ENCODE measurements around the gene ICE2.

GRCh38 chr15:60416484-60416883 is 62.5 kb downstream of the ICE2 start:
- TF ChIP-seq CTCF (IDR thresholded peaks at IDR 0.05) (no peak), POLR2AphosphoS5 (IDR thresholded peaks at IDR 0.05) (no peak), POLR2A (IDR thresholded peaks at IDR 0.05) (no peak)

Measured in breast epithelium (tissue), 3 donors.